Transverse colon (tissue), 4 donors: ENCODE results near the gene HSPA12A. TPM values are rescaled to one million over a fixed set of nuclear protein-coding genes. Genes with fewer than 3 reads are reported as not detected.

ENCODE experiments used
- DNase-seq: peaks from one replicate; pipeline ENCODE4 v3.0.0-alpha.2; 2019
- H3K27ac ChIP-seq, 4 donors: fragments of 200-600 bp; sonication (generic); 2 replicates each; pipeline ENCODE4 v1.5.1; 2016 to 2018; ENCODE audit warnings: inconsistent platforms in 4 of 4
- H3K27me3 ChIP-seq: fragments of 200-600 bp; sonication (generic); 2 replicates; pipeline ENCODE4 v1.5.1; 2017; ENCODE audit warnings: inconsistent platforms
- H3K36me3 ChIP-seq, 4 donors: fragments of 200-600 bp; sonication (generic); 2 replicates each; pipeline ENCODE4 v1.5.1; 2017 to 2019; ENCODE audit warnings: inconsistent platforms in 4 of 4
- H3K4me1 ChIP-seq, 4 donors: fragments of 200-600 bp; sonication (generic); 2 replicates each; pipeline ENCODE4 v1.5.1; 2017 to 2020; ENCODE audit warnings: inconsistent platforms in 4 of 4
- H3K4me3 ChIP-seq, 4 donors: fragments of 200-600 bp; sonication (generic); 1 replicate in 1 of 4; 2 replicates in 3 of 4; pipeline versions ENCODE4 v1.5.1 to v1.6.1; 2017 to 2019; ENCODE audit warnings: inconsistent platforms in 4 of 4
- H3K9me3 ChIP-seq, 2 donors: fragments of 200-600 bp; sonication (generic); 2 replicates each; pipeline ENCODE4 v1.5.1; 2017 to 2019; ENCODE audit warnings: inconsistent platforms in 2 of 2
- CTCF ChIP-seq, 5 experiments: fragments of 200-600 bp in 3 of 5; fragments of 450-650 bp in 2 of 5; sonication (generic) in 3 of 5; IDR thresholded peaks; 1 replicate in 2 of 5; 2 replicates in 3 of 5; pipeline ENCODE4 v1.5.1; 2016 to 2017; ENCODE audit warnings: antibody characterized with exemption in 5 of 5, inconsistent platforms in 3 of 5, mild to moderate bottlenecking in 2 of 5, moderate library complexity in 1 of 5
- EP300 ChIP-seq: sonication (generic); formaldehyde crosslinking; IDR thresholded peaks from one replicate; pipeline ENCODE4 v1.6.1; 2017; ENCODE audit warnings: antibody characterized with exemption, low read depth
- POLR2A ChIP-seq: fragments of 450-650 bp; IDR thresholded peaks from one replicate; pipeline ENCODE4 v1.6.1; 2016; ENCODE audit warnings: antibody characterized with exemption, mild to moderate bottlenecking, moderate library complexity
- POLR2AphosphoS5 ChIP-seq, 3 donors: sonication (generic); formaldehyde crosslinking; IDR thresholded peaks; one replicate each; pipeline ENCODE4 v1.6.1; 2016; ENCODE audit warnings: antibody characterized with exemption in 3 of 3
- WGBS, 2 donors: methylation state at CpG; one replicate each; pipeline ENCODE4 v1.1.5; 2018; ENCODE audit warnings: low coverage in 1 of 2; 5-methylcytosine and 5-hydroxymethylcytosine counted together
- in situ Hi-C, 4 donors: fragments of 200-750 bp; cut with MboI; loops; one replicate each; pipeline versions ENCODE4 v1.15.0 to v1.15.1; 2017; ENCODE audit warnings: low sequenced_read_pairs in 3 of 4, low pct_ligation_motif_present in 1 of 4, low pct_unique_long_range_greater_than_20kb in 1 of 4
- intact Hi-C: fragments of 100-400 bp; cut with DNase I; formaldehyde crosslinking; loops from one replicate; pipeline ENCODE4 v1.15.1; 2023; ENCODE audit warnings: low total_unique reads
- total RNA-seq, 4 donors: library from RNA; depleted of rRNA; stranded (reverse); fragments of >200 nt; gene quantifications; one replicate each; pipeline ENCODE4 v1.1.0, GENCODE V29; 2016

The HSPA12A gene
- total RNA-seq, 4 donors from 2014 or later = 6.4 to 52.3 (median 9.5) TPM

- DNase-seq = no peak
- in situ Hi-C loops = loop anchor here in 2 of 4 donors (25.0 kb wide), 1 partner anchor 487 kb away; no protein-coding TSS in a partner anchor
- H3K27ac ChIP-seq = no peak overlapping the region
- no peaks in the 10 kb centered on the region for H3K4me1 ChIP-seq
- H3K27me3 ChIP-seq = peaks cover 3% of the 10 kb centered on the region
- H3K36me3 ChIP-seq = no peaks in the 10 kb centered on the region
- H3K4me3 ChIP-seq = no peak overlapping the region
- H3K9me3 ChIP-seq = no peaks in the 10 kb centered on the region
- TF ChIP-seq POLR2AphosphoS5 (IDR thresholded peaks at IDR 0.05) (no peak), CTCF (IDR thresholded peaks at IDR 0.05) (no peak), POLR2A (no peak), EP300 (no peak)
- WGBS, 2 donors = 92% methylated on average over 32 of the region's 32 CpGs; no CpG with 5 or more reads in 1 of the 2 donors
- intact Hi-C loops = no loop called here
Observed at GRCh38 chr10:116674901-116675423, 67.4 kb downstream of the HSPA12A start.

GRCh38 chr10:116673866-116674265 lies 68.5 kb downstream of the HSPA12A start:
- TF ChIP-seq POLR2A (no peak), POLR2AphosphoS5 (IDR thresholded peaks at IDR 0.05) (no peak), EP300 (no peak)
- 92 to 95% methylated on average over 2 of the region's 2 CpGs for WGBS, 2 donors
- no peak overlapping the region for H3K27ac ChIP-seq
- intact Hi-C loops = no loop called here
- H3K27me3 ChIP-seq = peaks cover 10% of the 10 kb centered on the region
- H3K36me3 ChIP-seq = no peaks in the 10 kb centered on the region
- in situ Hi-C loops = loop anchor here in 1 of 4 donors (25.0 kb wide), 1 partner anchor 488 kb away; no protein-coding TSS in a partner anchor
- H3K4me1 ChIP-seq = no peaks in the 10 kb centered on the region
- H3K9me3 ChIP-seq = no peaks in the 10 kb centered on the region
- no peak overlapping the region for H3K4me3 ChIP-seq
- DNase-seq = no peak

- H3K9me3 ChIP-seq = no peaks in the 10 kb centered on the region
- H3K27ac ChIP-seq = no peak overlapping the region
- no peaks in the 10 kb centered on the region for H3K4me1 ChIP-seq
- TF ChIP-seq EP300 = no peak
- no peak for TF ChIP-seq POLR2A
- TF ChIP-seq POLR2AphosphoS5 (IDR thresholded peaks at IDR 0.05) = no peak
- no peak for TF ChIP-seq CTCF (IDR thresholded peaks at IDR 0.05)
- H3K36me3 ChIP-seq = no peaks in the 10 kb centered on the region
- DNase-seq = no peak
- intact Hi-C loops = no loop called here
- peaks cover 10% of the 10 kb centered on the region for H3K27me3 ChIP-seq
- WGBS, 2 donors = 90 to 100% methylated on average over 3 to 5 of the region's 5 CpGs
- in situ Hi-C loops = loop anchor here in 1 of 4 donors (25.0 kb wide), 1 partner anchor 489 kb away; no protein-coding TSS in a partner anchor
- no peak overlapping the region for H3K4me3 ChIP-seq
Observed at GRCh38 chr10:116672891-116673290, 69.5 kb downstream of the HSPA12A start.

GRCh38 chr10:116671274-116671926 lies 71.0 kb downstream of the HSPA12A start:
- in situ Hi-C loops = loop anchor here in 1 of 4 donors (25.0 kb wide), 1 partner anchor 491 kb away; no protein-coding TSS in a partner anchor

GRCh38 chr10:116670706-116671105 lies 71.7 kb downstream of the HSPA12A start:
- no peak for DNase-seq
- TF ChIP-seq POLR2A (no peak), CTCF (IDR thresholded peaks at IDR 0.05) (no peak), EP300 (no peak)
- H3K4me3 ChIP-seq = peak overlapping the region in 2 of 4 donors; percentile 29 to 40
- 68% methylated on average over 6 of the region's 6 CpGs; no CpG with 5 or more reads in 1 of the 2 donors for WGBS, 2 donors
- no peaks in the 10 kb centered on the region for H3K9me3 ChIP-seq
- peaks cover 0 to 3% (median 0%) of the 10 kb centered on the region in 4 donors for H3K4me1 ChIP-seq
- H3K36me3 ChIP-seq = no peaks in the 10 kb centered on the region
- H3K27me3 ChIP-seq = peaks cover 10% of the 10 kb centered on the region
- in situ Hi-C loops = loop anchor here in 1 of 4 donors (25.0 kb wide), 1 partner anchor 492 kb away; no protein-coding TSS in a partner anchor
- intact Hi-C loops = no loop called here
- no peak overlapping the region for H3K27ac ChIP-seq

More at GRCh38 chr10:116671274-116671926, 71.0 kb downstream of the HSPA12A start:
- Histone ChIP-seq H3K36me3 (no peaks in the 10 kb centered on the region), H3K4me3 (no peak overlapping the region), H3K9me3 (no peaks in the 10 kb centered on the region), H3K4me1 (no peaks in the 10 kb centered on the region), H3K27ac (no peak overlapping the region), H3K27me3 (peaks cover 10% of the 10 kb centered on the region)
- no peak for TF ChIP-seq EP300
- DNase-seq = no peak
- intact Hi-C loops = no loop called here
- 64 to 70% methylated on average over 4 to 5 of the region's 5 CpGs for WGBS, 2 donors
